Psoas muscle (tissue), 8 donors: ENCODE measurements around the gene CPXM2. TPM values are rescaled to one million over a fixed set of nuclear protein-coding genes. Genes with fewer than 3 reads are reported as not detected.

ENCODE experiments used
- ATAC-seq, 4 donors: fragments of 200-7000 bp; cut with Tn5 transposase; one replicate each; pipeline ENCODE4 v1.9.1; 2020; ENCODE audit warnings: moderate library complexity in 3 of 4, mild to moderate bottlenecking in 2 of 4
- DNase-seq, 2 donors: peaks; one replicate each; pipeline ENCODE4 v3.0.0-alpha.2; 2020
- H3K27ac ChIP-seq: fragments of 200-600 bp; one replicate; pipeline ENCODE4 v1.8.0; 2022
- H3K27me3 ChIP-seq, 3 donors: fragments of 200-600 bp in 1 of 3; one replicate each; pipeline versions ENCODE4 v1.6.1 to v1.8.0; 2013 to 2022; ENCODE audit warnings: low read length in 2 of 3, mild to moderate bottlenecking in 2 of 3, moderate library complexity in 1 of 3; ENCODE audit not compliant: insufficient read depth in 3 of 3
- H3K36me3 ChIP-seq, 2 donors: fragments of 200-600 bp in 1 of 2; one replicate each; pipeline versions ENCODE4 v1.6.1 to v1.8.0; 2013 to 2022; ENCODE audit warnings: low read depth in 1 of 2, mild to moderate bottlenecking in 1 of 2, moderate library complexity in 1 of 2; ENCODE audit not compliant: insufficient read depth in 1 of 2
- H3K4me1 ChIP-seq: fragments of 200-600 bp; one replicate; pipeline ENCODE4 v1.8.0; 2022
- H3K4me3 ChIP-seq: fragments of 200-600 bp; one replicate; pipeline ENCODE4 v1.8.0; 2022; ENCODE audit warnings: mild to moderate bottlenecking
- H3K9me3 ChIP-seq: fragments of 200-600 bp; one replicate; pipeline ENCODE4 v1.8.0; 2022
- CTCF ChIP-seq: fragments of 200-600 bp; IDR thresholded peaks from one replicate; pipeline ENCODE4 v1.8.0; 2022; ENCODE audit warnings: antibody characterized with exemption
- WGBS, 3 donors: extraction: QIAGEN DNeasy Blood & Tissue Kit; methylation state at CpG; one replicate each; pipeline versions ENCODE4 v1.1.6 to v1.1.7; 2013; 5-methylcytosine and 5-hydroxymethylcytosine counted together
- intact Hi-C, 2 donors: fragments of 100-400 bp; cut with DNase I; formaldehyde crosslinking; loops; one replicate each; pipeline versions ENCODE4 v1.11.0 to v1.14.2; 2022
- polyA plus RNA-seq, 3 donors: library from polyadenylated mRNA; stranded (reverse); fragments of 200-250 nt; gene quantifications; one replicate each; pipeline ENCODE4 v1.2.3, GENCODE V29; 2013
- total RNA-seq, 4 donors: library from RNA; stranded (reverse); fragmentation: NEBNext Ultra II Directional in 2 of 4; extraction: Animal tissue kit (Norgen Biotek cat#: 25700) in 2 of 4; gene quantifications; one replicate each; pipeline versions ENCODE4 v1.2.1 to v1.2.4, GENCODE V29; 2021 to 2023
- donor health status: healthy with polysubstance abuse.
- donor health status: DM: no; HTN: no; CAD: no; lungs with moderate emphysema.
- donor health status: Bipolar disorder and iron deficiency.
- donor health status: healthy.
- donor health status: DM: yes; HTN: yes; CAD: no.
- donor health status: DM: no; HTN: no; CAD: no.
- donor health status: DM: no; HTN: no; CAD: no.
- donor health status: DM: yes; HTN: yes; CAD: no.

CPXM2 gene
- total and polyA plus RNA-seq, 7 donors = 0.78 to 5.2 (median 1.4) TPM

GRCh38 chr10:123836418-123837145 lies 55.0 kb downstream of the CPXM2 start:
- Histone ChIP-seq H3K36me3 (no peaks in the 10 kb centered on the region), H3K4me3 (no peak overlapping the region), H3K27me3 (peaks cover 0 to 9% (median 2%) of the 10 kb centered on the region in 3 donors), H3K27ac (no peak overlapping the region), H3K9me3 (no peaks in the 10 kb centered on the region), H3K4me1 (no peaks in the 10 kb centered on the region)
- DNase-seq (no peak), ATAC-seq (no peak)
- WGBS, 3 donors = 79 to 81% (median 80%) methylated on average over 6 of the region's 6 CpGs
- intact Hi-C loops = no loop called here
- no peak for TF ChIP-seq CTCF

- no peak overlapping the region for H3K27ac ChIP-seq
- H3K9me3 ChIP-seq = no peaks in the 10 kb centered on the region
- no peak for DNase-seq
- peaks cover 0 to 9% (median 2%) of the 10 kb centered on the region in 3 donors for H3K27me3 ChIP-seq
- H3K4me3 ChIP-seq = no peak overlapping the region
- H3K4me1 ChIP-seq = no peaks in the 10 kb centered on the region
- ATAC-seq = no peak
- no peak for TF ChIP-seq CTCF
- H3K36me3 ChIP-seq = no peaks in the 10 kb centered on the region
- WGBS, 3 donors = 25 to 43% (median 42%) methylated on average over 5 of the region's 5 CpGs
- intact Hi-C loops = no loop called here
These were observed 56.0 kb downstream of the CPXM2 start for GRCh38 chr10:123835575-123835974.

- Histone ChIP-seq H3K27ac (no peak overlapping the region), H3K27me3 (peaks cover 0 to 9% (median 2%) of the 10 kb centered on the region in 3 donors)
- intact Hi-C loops = no loop called here
These were observed 58.3 kb downstream of the CPXM2 start for GRCh38 chr10:123833170-123833850.

GRCh38 chr10:123831259-123831658 lies 60.3 kb downstream of the CPXM2 start:
- Histone ChIP-seq H3K27ac (no peak overlapping the region), H3K4me1 (no peaks in the 10 kb centered on the region), H3K4me3 (no peak overlapping the region), H3K9me3 (no peaks in the 10 kb centered on the region), H3K36me3 (no peaks in the 10 kb centered on the region), H3K27me3 (peaks cover 0 to 6% (median 2%) of the 10 kb centered on the region in 3 donors)
- intact Hi-C loops = no loop called here
- ATAC-seq = no peak
- 79 to 83% (median 81%) methylated on average over 3 of the region's 3 CpGs for WGBS, 3 donors
- no peak for DNase-seq
- no peak for TF ChIP-seq CTCF

More at GRCh38 chr10:123833170-123833850, 58.3 kb downstream of the CPXM2 start:
- no peak for TF ChIP-seq CTCF
- Histone ChIP-seq H3K4me3 (no peak overlapping the region), H3K36me3 (no peaks in the 10 kb centered on the region), H3K4me1 (no peaks in the 10 kb centered on the region), H3K9me3 (no peaks in the 10 kb centered on the region)
- DNase-seq = no peak
- WGBS, 3 donors = 85 to 89% (median 85%) methylated on average over 10 of the region's 10 CpGs
- ATAC-seq = no peak
